ENCODE data around the gene AMH. TPM values are rescaled to one million over a fixed set of nuclear protein-coding genes. Genes with fewer than 3 reads are reported as not detected.

Gene AMH
- polyA plus RNA-seq, 1 of the 3 experiments (the other 2 are of a cell fraction) = 18.1 TPM

- Histone ChIP-seq H3K4me2 (no peak overlapping the region), H3F3A (replicated peaks; ENCODE audit: insufficient read depth) (no peaks in the 10 kb centered on the region), H3K36me3 (replicated peaks in 1 of 2; ENCODE audit: control insufficient read depth in 1 of 2, insufficient read depth in 2 of 2, low read length in 1 of 2) (peaks cover 3 to 53% of the 10 kb centered on the region in 2 experiments), H2AFZ (ENCODE audit: low read depth) (no peak overlapping the region), H3K9ac (no peak overlapping the region), H3K27ac (ENCODE audit: low read depth in 2 of 2, low read length in 1 of 2) (peak overlapping the region in 1 of 2 experiments; percentile 44; a peak in 1 of 4 replicates), H3K9me3 (no peaks in the 10 kb centered on the region), H3K4me3 (ENCODE audit: low read depth in 2 of 2, low read length in 1 of 2) (no peak overlapping the region), H3K9me2 (no peaks in the 10 kb centered on the region), H3K4me1 (ENCODE audit: control insufficient read depth in 1 of 2, insufficient read depth in 2 of 2, low read depth in 1 of 2, low read length in 1 of 2) (peaks cover 0 to 13% of the 10 kb centered on the region in 2 experiments; a peak in 1 of 4 replicates), H4K20me1 (ENCODE audit: insufficient read depth) (no peaks in the 10 kb centered on the region), H3K27me3 (ENCODE audit: insufficient read depth) (no peaks in the 10 kb centered on the region), H3K79me2 (ENCODE audit: insufficient read depth) (no peaks in the 10 kb centered on the region)
- ChIA-PET POLR2A (no interaction called here), CTCF (interaction anchor here (0.7 to 3.8 kb wide), 9 partner anchors 8 to 94 kb away, joined by 3 to 31 read pairs (median 5); no protein-coding TSS in a partner anchor)
- DNase-seq = peak; percentile 70
- TF ChIP-seq CTCF (IDR thresholded peaks at IDR 0.05) = peak; percentile 40
- TF ChIP-seq RAD21 (IDR thresholded peaks at IDR 0.05; ENCODE audit: low read length) = peak; percentile 15; the same call in 1 of the 2 replicates
- TF ChIP-seq FOXJ3 (CRISPR knock-in tag; IDR thresholded peaks at IDR 0.05) = no peak
- no peak for TF ChIP-seq FOSL2 (IDR thresholded peaks at IDR 0.05; ENCODE audit: borderline replicate concordance, low read depth)
- TF ChIP-seq SMC3 (IDR thresholded peaks at IDR 0.05; ENCODE audit: low read depth, low read length) = peak; percentile 20
- WGBS (ENCODE audit: low lambda C conversion rate) = 91% methylated on average over 12 of the region's 20 CpGs
Measured at GRCh38 chr19:2221918-2222317, 27.2 kb upstream of the AMH start.

- H3K27me3 ChIP-seq (ENCODE audit: insufficient read depth) = no peaks in the 10 kb centered on the region
- TF ChIP-seq GATA2 (CRISPR knock-in tag; IDR thresholded peaks at IDR 0.05) = no peak
- TF ChIP-seq NRF1 (IDR thresholded peaks at IDR 0.05; ENCODE audit: low read depth, low read length) = no peak
- no peak for TF ChIP-seq TAF1 (IDR thresholded peaks at IDR 0.05; ENCODE audit: borderline replicate concordance, low read depth, low read length)
- no peak for TF ChIP-seq POLR2AphosphoS5 (IDR thresholded peaks at IDR 0.05; ENCODE audit: low read depth, low read length)
- TF ChIP-seq IRF3 (IDR thresholded peaks at IDR 0.05; ENCODE audit: low read depth, low read length) = no peak
- no peak for TF ChIP-seq MAX (IDR thresholded peaks at IDR 0.05; ENCODE audit: low read depth)
- TF ChIP-seq RXRA (IDR thresholded peaks at IDR 0.05; ENCODE audit: borderline replicate concordance, low read depth) = no peak
- no peak for TF ChIP-seq NFIC (IDR thresholded peaks at IDR 0.05; ENCODE audit: borderline replicate concordance)
- TF ChIP-seq PBX3 (IDR thresholded peaks at IDR 0.05) = no peak
- no peak for TF ChIP-seq EP300 (IDR thresholded peaks at IDR 0.05; ENCODE audit: borderline replicate concordance in 1 of 2, low read depth in 1 of 2, low read length in 1 of 2)
- no peak for TF ChIP-seq RAD21 (IDR thresholded peaks at IDR 0.05; ENCODE audit: low read length)
- no peak for TF ChIP-seq RFX5 (IDR thresholded peaks at IDR 0.05; ENCODE audit: low read length)
- no peak for TF ChIP-seq CHD2 (IDR thresholded peaks at IDR 0.05; ENCODE audit: low read length, partially characterized antibody)
- no peak for TF ChIP-seq MXI1 (IDR thresholded peaks at IDR 0.05; ENCODE audit: low read depth, low read length)
- no peak for TF ChIP-seq ZBTB33 (IDR thresholded peaks at IDR 0.05; ENCODE audit: borderline replicate concordance, low read depth)
- no peak for TF ChIP-seq RCOR1 (IDR thresholded peaks at IDR 0.05; ENCODE audit: low read length)
- H3K4me1 ChIP-seq (ENCODE audit: control insufficient read depth in 1 of 2, insufficient read depth in 2 of 2, low read depth in 1 of 2, low read length in 1 of 2) = peaks cover 0 to 13% of the 10 kb centered on the region in 2 experiments; a peak in 1 of 4 replicates
- H3K27ac ChIP-seq (ENCODE audit: low read depth in 2 of 2, low read length in 1 of 2) = no peak overlapping the region
- no peak for DNase-seq
- ChIA-PET CTCF (no interaction called here), POLR2A (no interaction called here)
- H3K36me3 ChIP-seq (replicated peaks in 1 of 2; ENCODE audit: control insufficient read depth in 1 of 2, insufficient read depth in 2 of 2, low read length in 1 of 2) = peaks cover 3 to 45% of the 10 kb centered on the region in 2 experiments
- H3K79me2 ChIP-seq (ENCODE audit: insufficient read depth) = no peaks in the 10 kb centered on the region
- H3K4me2 ChIP-seq = no peak overlapping the region
- no peak overlapping the region for H2AFZ ChIP-seq (ENCODE audit: low read depth)
- H4K20me1 ChIP-seq (ENCODE audit: insufficient read depth) = no peaks in the 10 kb centered on the region
- H3K4me3 ChIP-seq (ENCODE audit: low read depth in 2 of 2, low read length in 1 of 2) = no peak overlapping the region
- H3K9me3 ChIP-seq = no peaks in the 10 kb centered on the region
- WGBS (ENCODE audit: low lambda C conversion rate) = 91% methylated on average over 12 of the region's 18 CpGs
- H3F3A ChIP-seq (replicated peaks; ENCODE audit: insufficient read depth) = no peaks in the 10 kb centered on the region
- no peak overlapping the region for H3K9ac ChIP-seq
- no peaks in the 10 kb centered on the region for H3K9me2 ChIP-seq
Measured at GRCh38 chr19:2223391-2223790, 25.7 kb upstream of the AMH start.
